Sigmoid colon (tissue), 4 donors: ENCODE data around the gene FYB1.

Experiments used
- EP300 ChIP-seq, 4 donors: sonication (generic); formaldehyde crosslinking; IDR thresholded peaks; one replicate each; pipeline ENCODE4 v1.6.1; 2017; ENCODE audit warnings: antibody characterized with exemption in 4 of 4
- POLR2AphosphoS5 ChIP-seq, 4 donors: sonication (generic); formaldehyde crosslinking; IDR thresholded peaks; one replicate each; pipeline ENCODE4 v1.6.1; 2017; ENCODE audit warnings: antibody characterized with exemption in 4 of 4

GRCh38 chr5:39149966-39150365 is 69.4 kb downstream of the FYB1 start:
- TF ChIP-seq EP300 (IDR thresholded peaks at IDR 0.05) (no peak), POLR2AphosphoS5 (IDR thresholded peaks at IDR 0.05) (no peak)
